C4-2B (cell line): ENCODE results near the gene IFT52.

Source experiments
- CTCF ChIP-seq: fragments of 450-650 bp; conservative IDR thresholded peaks from 2 replicates; pipeline ENCODE4 v1.5.1; 2017; ENCODE audit warnings: mild to moderate bottlenecking
- ZFX ChIP-seq: fragments of 450-650 bp; IDR thresholded peaks from 2 replicates; pipeline ENCODE4 v1.6.1; 2017

GRCh38 chr20:43636429-43636828, 45.7 kb downstream of the IFT52 start:
- no peak for TF ChIP-seq CTCF
- no peak for TF ChIP-seq ZFX
